ENCODE results near the gene ZSCAN30. TPM values are rescaled to one million over a fixed set of nuclear protein-coding genes. Genes with fewer than 3 reads are reported as not detected.
"Not testable (repeated sequence)": the region's sequence is repeated elsewhere in the genome, so short reads cannot be mapped to it uniquely, and the experiment has no call there.

ZSCAN30 gene
- total and polyA plus RNA-seq, 12 donors = 16.0 to 34.0 (median 22.0) TPM

DNA sequence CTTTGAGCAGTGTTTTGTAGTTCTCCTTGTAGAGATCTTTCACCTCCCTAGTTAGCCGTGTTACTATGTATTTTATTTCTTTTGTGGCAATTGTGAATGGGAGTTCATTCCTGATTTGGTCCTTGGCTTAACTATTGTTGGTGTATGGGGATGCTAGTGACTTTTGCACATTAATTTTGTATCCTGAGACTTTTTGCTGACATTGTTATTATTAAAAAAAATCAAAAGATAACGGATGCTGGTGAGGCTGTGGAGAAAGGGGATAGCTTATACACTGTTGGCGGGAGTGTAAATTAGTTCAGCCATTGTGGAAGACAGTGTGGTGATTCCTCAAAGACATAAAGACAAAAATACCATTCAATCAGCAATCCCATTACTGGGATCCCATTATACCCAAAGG is 66.2 kb downstream of the ZSCAN30 start:
- TF ChIP-seq POLR2A (IDR thresholded peaks at IDR 0.05) = no peak
- TF ChIP-seq, protein P1, sequence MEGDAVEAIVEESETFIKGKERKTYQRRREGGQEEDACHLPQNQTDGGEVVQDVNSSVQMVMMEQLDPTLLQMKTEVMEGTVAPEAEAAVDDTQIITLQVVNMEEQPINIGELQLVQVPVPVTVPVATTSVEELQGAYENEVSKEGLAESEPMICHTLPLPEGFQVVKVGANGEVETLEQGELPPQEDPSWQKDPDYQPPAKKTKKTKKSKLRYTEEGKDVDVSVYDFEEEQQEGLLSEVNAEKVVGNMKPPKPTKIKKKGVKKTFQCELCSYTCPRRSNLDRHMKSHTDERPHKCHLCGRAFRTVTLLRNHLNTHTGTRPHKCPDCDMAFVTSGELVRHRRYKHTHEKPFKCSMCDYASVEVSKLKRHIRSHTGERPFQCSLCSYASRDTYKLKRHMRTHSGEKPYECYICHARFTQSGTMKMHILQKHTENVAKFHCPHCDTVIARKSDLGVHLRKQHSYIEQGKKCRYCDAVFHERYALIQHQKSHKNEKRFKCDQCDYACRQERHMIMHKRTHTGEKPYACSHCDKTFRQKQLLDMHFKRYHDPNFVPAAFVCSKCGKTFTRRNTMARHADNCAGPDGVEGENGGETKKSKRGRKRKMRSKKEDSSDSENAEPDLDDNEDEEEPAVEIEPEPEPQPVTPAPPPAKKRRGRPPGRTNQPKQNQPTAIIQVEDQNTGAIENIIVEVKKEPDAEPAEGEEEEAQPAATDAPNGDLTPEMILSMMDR (IDR thresholded peaks at IDR 0.05) = no peak
- WGBS, 4 donors = 84 to 92% (median 87%) methylated on average over 3 of the region's 3 CpGs
- no peak for DNase-seq
- intact Hi-C loops (cut with DNase I) = no loop called here
- Histone ChIP-seq H3K27ac (no peak overlapping the region), H3K36me3 (replicated peaks in 1 of 2) (no peaks in the 10 kb centered on the region), H3K4me3 (no peak overlapping the region), H3K27me3 (no peaks in the 10 kb centered on the region), H3K9me3 (replicated peaks in 1 of 3) (no peaks in the 10 kb centered on the region), H3K4me1 (replicated peaks in 1 of 2) (no peaks in the 10 kb centered on the region)

DNA sequence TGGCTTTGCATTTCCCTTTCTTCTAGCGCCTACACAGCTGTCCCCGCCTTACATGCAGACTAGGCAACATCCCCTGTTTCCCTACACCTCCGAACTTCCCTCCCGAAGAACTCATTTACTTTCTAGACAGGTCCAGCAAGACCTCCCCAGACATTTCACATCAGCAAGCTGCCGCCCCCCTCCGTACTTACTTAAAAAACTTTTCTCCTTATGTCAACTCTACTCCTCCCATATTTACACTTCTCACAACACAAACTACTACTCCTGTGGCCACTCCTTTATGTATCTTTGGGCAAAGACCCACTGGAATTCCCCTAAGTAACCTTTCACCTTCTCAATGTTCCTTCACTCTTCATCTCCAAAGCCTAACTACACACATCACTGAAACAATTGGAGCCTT is 69.6 kb downstream of the ZSCAN30 start:
- Histone ChIP-seq H3K4me3 (no peak overlapping the region), H3K9me3 (replicated peaks in 1 of 3) (no peaks in the 10 kb centered on the region), H3K27ac (no peak overlapping the region), H3K27me3 (no peaks in the 10 kb centered on the region), H3K4me1 (replicated peaks in 1 of 2) (no peaks in the 10 kb centered on the region), H3K36me3 (replicated peaks in 1 of 2) (no peaks in the 10 kb centered on the region)
- no peak for TF ChIP-seq POLR2A (IDR thresholded peaks at IDR 0.05)
- TF ChIP-seq, protein P1 (IDR thresholded peaks at IDR 0.05) = no peak
- DNase-seq = no peak
- 86 to 93% (median 90%) methylated on average over 6 of the region's 6 CpGs for WGBS, 4 donors
- intact Hi-C loops (cut with DNase I) = no loop called here

DNA sequence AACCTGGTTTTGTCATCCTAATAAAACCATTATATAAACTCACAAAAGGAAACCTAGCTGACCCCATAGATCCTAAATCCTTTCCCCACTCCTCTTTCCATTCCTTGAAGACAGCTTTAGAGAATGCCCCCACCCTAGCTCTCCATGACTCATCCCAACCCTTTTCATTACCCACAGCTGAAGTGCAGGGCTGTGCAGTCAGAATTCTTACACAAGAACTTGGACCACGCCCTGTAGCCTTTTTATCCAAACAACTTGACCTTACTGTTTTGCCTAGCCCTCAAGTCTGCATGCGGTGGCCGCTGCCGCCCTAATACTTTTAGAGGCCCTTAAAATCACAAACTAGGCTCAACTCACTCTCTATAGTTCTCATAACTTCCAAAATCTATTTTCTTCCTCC is 70.7 kb downstream of the ZSCAN30 start:
- DNase-seq; H3K4me1 ChIP-seq (replicated peaks in 1 of 2); intact Hi-C loops (cut with DNase I); H3K27me3 ChIP-seq; H3K9me3 ChIP-seq (replicated peaks in 1 of 3); H3K27ac ChIP-seq; H3K36me3 ChIP-seq (replicated peaks in 1 of 2); H3K4me3 ChIP-seq: not testable (repeated sequence)
- 80 to 95% (median 91%) methylated on average over 4 of the region's 4 CpGs for WGBS, 4 donors

DNA sequence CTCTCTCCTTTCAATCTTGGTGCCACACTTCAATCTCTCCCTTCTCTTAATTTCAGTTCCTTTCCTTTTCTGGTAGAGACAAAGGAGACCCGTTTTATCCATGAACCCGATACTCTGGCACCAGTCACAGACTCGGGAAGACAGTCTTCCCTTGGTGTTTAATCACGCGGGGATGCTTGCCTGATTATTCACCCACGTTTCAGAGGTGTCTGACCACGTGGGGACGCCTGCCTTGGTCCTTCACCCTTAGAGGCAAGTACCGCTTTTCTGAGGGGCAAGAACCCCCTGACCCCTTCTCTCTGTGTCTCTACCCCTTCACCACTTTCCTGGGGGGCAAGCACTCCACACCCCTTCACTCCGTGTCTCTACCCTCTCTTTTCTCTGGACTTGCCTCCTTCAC is 73.4 kb downstream of the ZSCAN30 start:
- H3K27me3 ChIP-seq; H3K4me3 ChIP-seq; H3K4me1 ChIP-seq (replicated peaks in 1 of 2); H3K36me3 ChIP-seq (replicated peaks in 1 of 2); H3K27ac ChIP-seq; intact Hi-C loops (cut with DNase I); DNase-seq; H3K9me3 ChIP-seq (replicated peaks in 1 of 3): not testable (repeated sequence)
- WGBS, 4 donors = 81 to 88% (median 84%) methylated on average over 10 of the region's 10 CpGs

DNA sequence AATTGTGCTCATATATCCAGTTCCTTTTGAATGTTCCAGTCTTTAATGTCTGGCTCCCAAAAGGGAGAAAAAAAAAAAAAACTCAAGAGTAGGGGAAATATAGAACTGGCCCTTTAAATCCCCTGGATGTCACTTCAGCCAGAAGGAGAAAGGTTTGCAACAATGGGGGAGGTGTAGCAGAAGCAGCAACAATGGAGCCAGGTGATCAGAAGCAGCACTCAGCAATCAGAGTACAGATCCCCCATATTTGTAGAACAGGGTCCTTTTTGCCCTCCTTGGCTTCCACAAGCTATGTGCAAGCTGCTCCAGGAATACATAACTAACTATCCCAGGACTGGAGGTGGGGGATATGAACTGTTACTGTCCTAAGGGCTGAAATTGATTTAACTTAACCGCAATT is 75.0 kb downstream of the ZSCAN30 start:
- Histone ChIP-seq H3K4me1 (replicated peaks in 1 of 2) (no peaks in the 10 kb centered on the region), H3K27me3 (no peaks in the 10 kb centered on the region), H3K27ac (no peak overlapping the region), H3K9me3 (replicated peaks in 1 of 3) (no peaks in the 10 kb centered on the region), H3K4me3 (no peak overlapping the region), H3K36me3 (replicated peaks in 1 of 2) (no peaks in the 10 kb centered on the region)
- intact Hi-C loops (cut with DNase I) = no loop called here
- no peak for TF ChIP-seq POLR2A (IDR thresholded peaks at IDR 0.05)
- TF ChIP-seq, protein P1 (IDR thresholded peaks at IDR 0.05) = no peak
- WGBS, 4 donors = 86 to 93% (median 92%) methylated on average over 1 of the region's 1 CpG
- DNase-seq = no peak

DNA sequence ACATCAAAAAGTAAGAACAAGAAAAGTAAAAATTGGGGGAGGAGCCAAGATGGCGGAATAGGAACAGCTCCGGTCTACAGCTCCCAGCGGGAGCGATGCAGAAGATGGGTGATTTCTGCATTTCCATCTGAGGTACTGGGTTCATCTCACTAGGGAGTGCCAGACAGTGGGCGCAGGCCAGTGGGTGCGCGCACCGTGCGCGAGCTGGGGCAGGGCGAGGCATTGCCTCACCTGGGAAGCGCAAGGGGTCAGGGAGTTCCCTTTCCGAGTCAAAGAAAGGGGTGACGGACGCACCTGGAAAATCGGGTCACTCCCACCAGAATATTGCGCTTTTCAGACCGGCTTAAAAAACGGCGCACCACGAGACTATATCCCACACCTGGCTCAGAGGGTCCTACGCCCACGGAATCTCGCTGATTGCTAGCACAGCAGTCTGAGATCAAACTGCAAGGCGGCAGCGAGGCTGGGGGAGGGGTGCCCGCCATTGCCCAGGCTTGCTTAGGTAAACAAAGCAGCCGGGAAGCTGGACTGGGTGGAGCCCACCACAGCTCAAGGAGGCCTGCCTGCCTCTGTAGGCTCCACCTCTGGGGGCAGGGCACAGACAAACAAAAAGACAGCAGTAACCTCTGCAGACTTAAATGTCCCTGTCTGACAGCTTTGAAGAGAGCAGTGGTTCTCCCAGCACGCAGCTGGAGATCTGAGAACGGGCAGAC is 84.1 kb downstream of the ZSCAN30 start:
- DNase-seq; H3K36me3 ChIP-seq (replicated peaks in 1 of 2); H3K27me3 ChIP-seq; H3K4me3 ChIP-seq; H3K9me3 ChIP-seq (replicated peaks in 1 of 3); H3K27ac ChIP-seq; H3K4me1 ChIP-seq (replicated peaks in 1 of 2): not testable (repeated sequence)
- intact Hi-C loops (cut with DNase I) = loop anchor here in 1 of 2 donors (10.0 kb wide), 1 partner anchor 341 kb away; no protein-coding TSS in a partner anchor
- 80 to 97% (median 92%) methylated on average over 12 to 22 of the region's 30 CpGs for WGBS, 4 donors
